GM12864 (cell line): Measurements from ENCODE around the gene NAT16.

Source experiments
- DNase-seq: peaks from one replicate; pipeline ENCODE4 v3.0.0-alpha.2; 2011; ENCODE audit warnings: low read depth
- H3K4me3 ChIP-seq: 2 replicates; pipeline ENCODE4 v1.5.1; 2011; ENCODE audit warnings: mild to moderate bottlenecking, low read depth, low read length, control low read depth
- CTCF ChIP-seq: IDR thresholded peaks from 2 replicates; pipeline ENCODE4 v1.5.1; 2011; ENCODE audit warnings: low read depth, mild to moderate bottlenecking, moderate library complexity, low read length, control low read depth, inconsistent platforms; ENCODE audit errors: missing control alignments

Gene NAT16

DNA sequence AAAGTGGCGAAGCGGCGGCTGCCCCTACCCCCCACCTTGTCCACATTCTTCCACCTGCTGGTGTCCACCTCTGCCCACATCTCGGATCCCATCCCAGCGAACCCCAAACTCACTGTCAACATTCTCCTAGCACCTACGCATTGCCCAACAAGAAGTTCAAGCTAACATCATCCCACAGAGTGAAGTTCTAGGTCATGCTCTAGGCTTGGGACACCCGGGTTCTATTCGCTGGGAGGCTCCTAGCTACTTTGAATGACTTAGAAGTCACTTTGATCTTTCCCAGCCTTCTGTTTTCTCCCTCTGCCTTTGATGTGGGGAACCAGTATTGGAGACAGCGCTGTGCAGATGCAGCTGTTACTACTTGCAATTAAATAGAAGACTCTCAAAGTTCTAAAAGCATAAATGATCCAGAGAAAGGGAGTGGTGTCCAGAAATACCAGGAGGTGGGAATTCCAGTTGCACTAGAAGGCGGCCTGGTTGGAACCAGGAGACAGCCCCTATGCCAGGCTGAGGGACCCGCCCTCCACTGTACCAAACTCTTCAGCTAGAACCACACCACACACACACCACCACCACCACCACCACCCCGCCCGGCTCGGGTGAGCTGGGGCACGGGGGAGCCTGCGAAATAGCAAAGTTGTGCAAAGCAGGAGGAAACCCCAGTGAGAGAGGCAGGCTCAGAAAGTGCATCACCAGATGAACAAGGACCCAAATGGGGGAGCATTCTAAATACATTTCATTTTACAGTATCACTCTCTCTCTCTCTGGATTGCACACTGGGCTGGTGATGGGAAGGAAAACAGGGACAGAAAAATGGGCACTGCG lies 9.3 kb downstream of the NAT16 start:
- TF ChIP-seq CTCF = no peak
- H3K4me3 ChIP-seq = no peak overlapping the region
- DNase-seq = no peak

GRCh38 chr7:101169838-101170551 lies 10.1 kb downstream of the NAT16 start:
- peak; percentile 15 for DNase-seq
- peak; percentile 96 for TF ChIP-seq CTCF
- H3K4me3 ChIP-seq = no peak overlapping the region

DNA sequence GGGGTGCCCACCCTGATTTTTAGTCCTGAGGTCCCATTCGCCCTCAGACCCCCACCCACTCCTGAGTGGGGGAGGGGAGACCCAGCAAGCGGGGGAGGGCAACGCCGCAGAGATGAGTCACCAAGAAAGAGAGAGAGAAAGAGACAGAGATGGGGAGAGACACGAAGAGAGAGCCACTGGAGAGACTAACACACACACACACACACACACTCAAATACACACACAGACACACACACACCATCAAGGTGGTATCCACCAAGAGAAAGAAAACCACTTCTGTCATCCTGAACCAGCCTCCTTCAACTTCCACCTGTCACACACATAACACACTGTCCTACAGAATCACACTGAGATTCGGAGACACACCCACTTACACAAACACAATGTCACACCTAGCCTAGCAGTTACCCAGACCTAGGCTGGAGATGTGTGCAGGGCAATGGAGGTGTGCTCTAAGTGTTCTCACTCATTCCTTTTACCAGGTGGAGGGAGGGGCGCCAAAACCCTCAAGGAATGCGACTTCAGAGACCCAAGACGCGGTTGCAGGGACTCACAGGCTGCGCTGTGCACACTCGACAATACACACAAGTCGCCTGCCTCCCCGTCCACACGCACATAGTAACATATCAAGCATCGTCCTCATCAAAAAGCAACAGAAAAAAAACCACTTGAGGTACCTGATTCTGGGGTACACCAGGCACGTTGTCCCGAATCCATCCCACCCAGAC lies 10.8 kb downstream of the NAT16 start:
- no peak overlapping the region for H3K4me3 ChIP-seq
- no peak for DNase-seq

GRCh38 chr7:101168412-101169049 lies 11.6 kb downstream of the NAT16 start:
- no peak for DNase-seq
- TF ChIP-seq CTCF = no peak
- H3K4me3 ChIP-seq = no peak overlapping the region

More for the DNA sequence above, 10.8 kb downstream of the NAT16 start:
- TF ChIP-seq CTCF = no peak

DNA sequence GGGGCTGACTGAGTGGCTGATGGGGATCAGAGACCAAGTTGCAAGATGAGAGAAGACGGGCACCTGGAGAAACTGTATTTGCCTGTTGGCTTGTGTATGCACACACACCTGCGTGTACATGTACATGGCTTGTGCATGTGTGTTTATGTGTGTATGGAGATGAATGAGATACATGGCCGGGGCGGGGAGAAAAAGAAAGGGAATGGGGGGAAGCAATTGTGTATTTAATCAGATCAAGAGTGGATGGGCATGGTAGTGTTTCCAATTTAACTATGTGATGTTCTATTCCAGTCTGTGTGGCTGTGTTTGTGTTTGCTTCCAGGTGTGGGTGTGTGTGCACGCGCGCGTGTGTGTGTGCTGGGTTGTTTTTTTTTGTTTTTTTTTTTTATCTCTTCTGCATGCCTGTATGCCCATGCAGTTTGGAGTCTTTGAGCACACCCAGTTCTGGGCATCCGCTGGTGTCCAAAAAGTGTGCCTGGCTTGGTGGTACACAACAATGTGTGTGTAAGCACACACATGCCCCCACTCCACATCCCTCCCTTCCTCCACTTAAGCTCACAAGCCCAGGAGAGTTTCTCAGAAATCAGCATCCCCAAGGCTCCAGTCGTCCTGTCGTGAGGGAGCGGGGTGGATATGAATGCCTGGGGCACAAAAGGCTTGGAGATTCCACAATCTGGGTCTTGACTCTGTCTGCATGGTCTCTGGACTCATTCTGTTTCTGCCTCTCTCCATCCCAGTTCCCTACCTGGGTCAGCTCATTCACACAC lies 12.3 kb downstream of the NAT16 start:
- no peak overlapping the region for H3K4me3 ChIP-seq

More for the DNA sequence above, 12.3 kb downstream of the NAT16 start:
- no peak for TF ChIP-seq CTCF
- no peak for DNase-seq
